ENCODE results near the gene NOTCH1.

NOTCH1 gene

GRCh38 chr9:136545965-136546696, at the start of gene NOTCH1:
TSS of gene NOTCH1 (minus strand) at chr9:136546048. CDS start at chr9:136545786, 262 bp downstream.
- peak within 1 kb of the TSS; percentile 73 for H3K4me3 ChIP-seq (ENCODE audit: low read length)
- DNase-seq (ENCODE audit: low read depth), result peak; percentile 94
- TF ChIP-seq, protein P1, sequence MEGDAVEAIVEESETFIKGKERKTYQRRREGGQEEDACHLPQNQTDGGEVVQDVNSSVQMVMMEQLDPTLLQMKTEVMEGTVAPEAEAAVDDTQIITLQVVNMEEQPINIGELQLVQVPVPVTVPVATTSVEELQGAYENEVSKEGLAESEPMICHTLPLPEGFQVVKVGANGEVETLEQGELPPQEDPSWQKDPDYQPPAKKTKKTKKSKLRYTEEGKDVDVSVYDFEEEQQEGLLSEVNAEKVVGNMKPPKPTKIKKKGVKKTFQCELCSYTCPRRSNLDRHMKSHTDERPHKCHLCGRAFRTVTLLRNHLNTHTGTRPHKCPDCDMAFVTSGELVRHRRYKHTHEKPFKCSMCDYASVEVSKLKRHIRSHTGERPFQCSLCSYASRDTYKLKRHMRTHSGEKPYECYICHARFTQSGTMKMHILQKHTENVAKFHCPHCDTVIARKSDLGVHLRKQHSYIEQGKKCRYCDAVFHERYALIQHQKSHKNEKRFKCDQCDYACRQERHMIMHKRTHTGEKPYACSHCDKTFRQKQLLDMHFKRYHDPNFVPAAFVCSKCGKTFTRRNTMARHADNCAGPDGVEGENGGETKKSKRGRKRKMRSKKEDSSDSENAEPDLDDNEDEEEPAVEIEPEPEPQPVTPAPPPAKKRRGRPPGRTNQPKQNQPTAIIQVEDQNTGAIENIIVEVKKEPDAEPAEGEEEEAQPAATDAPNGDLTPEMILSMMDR (conservative IDR thresholded peaks at IDR 0.05; ENCODE audit: low read length), result no peak

DNA sequence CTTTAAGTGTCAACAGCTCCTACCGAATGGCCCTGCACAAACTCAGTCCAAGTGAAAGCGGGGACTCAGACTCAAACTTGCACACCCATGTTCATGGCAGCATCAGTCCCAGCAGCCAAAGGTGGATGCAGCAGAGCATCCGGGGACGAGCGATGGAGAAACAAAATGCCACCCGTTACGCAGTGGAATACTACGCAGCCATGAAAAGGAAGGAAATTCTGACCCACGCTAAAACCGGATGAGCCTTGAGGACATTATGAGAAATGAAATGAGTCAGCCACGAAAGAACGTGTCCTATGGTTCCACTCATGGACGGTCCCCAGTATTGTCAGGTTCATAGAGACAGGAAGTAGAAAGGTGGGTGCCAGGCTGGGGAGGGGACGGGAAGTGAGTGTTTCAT, 48.6 kb upstream of the NOTCH1 start:
- no peak overlapping the region for H3K4me3 ChIP-seq (ENCODE audit: low read length)
- TF ChIP-seq, protein P1 (conservative IDR thresholded peaks at IDR 0.05; ENCODE audit: low read length), result no peak
- no peak for DNase-seq (ENCODE audit: low read depth)

- DNase-seq (ENCODE audit: low read depth), result no peak
- no peak overlapping the region for H3K4me3 ChIP-seq (ENCODE audit: low read length)
- TF ChIP-seq, protein P1 (conservative IDR thresholded peaks at IDR 0.05; ENCODE audit: low read length), result no peak
These were observed 47.7 kb upstream of the NOTCH1 start for GRCh38 chr9:136593581-136593980.

- TF ChIP-seq, protein P1 (conservative IDR thresholded peaks at IDR 0.05; ENCODE audit: low read length), result no peak
- DNase-seq (ENCODE audit: low read depth), result no peak
- no peak overlapping the region for H3K4me3 ChIP-seq (ENCODE audit: low read length)
These were observed 46.8 kb upstream of the NOTCH1 start for GRCh38 chr9:136592666-136593065.

DNA sequence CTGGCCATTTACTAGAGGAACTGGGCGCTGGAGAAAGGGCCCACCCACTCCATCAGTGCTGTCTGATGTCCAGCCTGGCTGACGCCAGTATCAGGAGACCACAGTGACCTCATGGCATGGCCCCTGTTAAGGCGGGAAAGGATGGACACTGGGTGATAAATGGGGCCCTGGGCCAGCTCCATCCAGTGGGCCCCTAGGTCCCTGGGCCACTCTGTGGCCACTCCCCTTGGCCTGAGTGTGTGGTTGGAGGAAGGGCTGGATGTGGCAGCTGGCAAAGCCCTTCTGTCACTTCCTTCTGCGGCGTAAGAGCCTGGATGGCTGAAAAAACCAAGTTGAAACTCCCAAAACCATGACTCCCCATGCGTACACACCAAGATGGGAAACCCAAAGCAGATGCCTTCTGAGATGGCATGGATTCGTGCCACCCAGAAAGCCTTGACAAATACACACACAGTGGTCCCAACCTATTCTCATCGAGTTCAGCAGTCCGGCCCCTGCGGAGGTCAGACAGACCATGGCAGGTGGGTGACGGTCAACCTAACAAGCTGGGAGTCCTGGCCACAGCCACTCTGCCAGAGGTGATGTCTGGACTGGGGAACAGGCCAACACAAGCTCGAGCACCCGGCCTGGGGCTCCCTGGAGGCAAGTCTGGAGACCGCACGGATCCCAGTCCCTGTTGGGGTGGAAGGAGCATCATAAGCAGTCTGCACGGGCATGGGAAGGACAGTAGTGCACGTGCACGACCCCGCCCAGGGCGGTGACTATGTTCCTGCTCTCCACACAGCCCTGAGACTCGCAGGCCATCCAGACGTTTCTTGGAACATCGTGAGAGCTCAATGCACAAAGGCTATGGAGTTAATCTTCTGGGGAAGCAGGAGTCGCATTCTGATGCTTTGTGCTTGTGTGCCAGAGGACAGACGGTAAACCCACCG, 45.2 kb upstream of the NOTCH1 start:
- DNase-seq (ENCODE audit: low read depth), result no peak
- TF ChIP-seq, protein P1 (conservative IDR thresholded peaks at IDR 0.05; ENCODE audit: low read length), result no peak
- no peak overlapping the region for H3K4me3 ChIP-seq (ENCODE audit: low read length)

- TF ChIP-seq, protein P1 (conservative IDR thresholded peaks at IDR 0.05; ENCODE audit: low read length), result no peak
- no peak for DNase-seq (ENCODE audit: low read depth)
- no peak overlapping the region for H3K4me3 ChIP-seq (ENCODE audit: low read length)
These were observed 44.2 kb upstream of the NOTCH1 start for GRCh38 chr9:136589766-136590763.
